HG02678 (cell line): ENCODE data around the gene TANGO6.

Source experiments
- ATAC-seq: cut with Tn5 transposase; IDR thresholded peaks from one replicate; pipeline ENCODE4 v1.9.1; 2021; ENCODE audit warnings: mild to moderate bottlenecking, moderate library complexity; ENCODE audit not compliant: unreplicated experiment

TANGO6 gene

DNA sequence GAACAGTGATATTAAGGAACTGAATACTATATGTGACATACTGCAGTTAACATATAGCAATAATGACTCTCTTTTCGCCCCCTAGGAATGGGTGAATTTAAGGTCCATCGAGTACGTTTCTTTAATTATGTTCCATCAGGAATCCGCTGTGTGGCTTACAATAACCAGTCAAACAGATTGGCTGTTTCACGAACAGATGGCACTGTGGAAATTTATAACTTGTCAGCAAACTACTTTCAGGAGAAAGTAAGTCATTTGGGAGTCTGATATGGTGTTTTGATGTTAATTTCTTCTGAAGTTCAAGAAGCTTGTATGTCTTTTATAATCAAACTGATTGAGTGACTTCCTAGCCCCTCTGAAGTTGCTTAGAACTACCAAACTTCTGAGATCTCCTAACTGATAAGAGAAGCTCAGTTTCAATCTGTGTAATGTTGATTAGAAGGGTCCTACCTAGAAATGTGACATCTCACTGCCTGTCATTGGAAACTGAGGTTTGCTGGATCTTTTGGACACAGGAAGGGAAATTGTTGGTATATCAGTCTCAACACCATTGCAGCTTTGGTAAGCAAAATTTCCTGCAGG lies 290.1 kb downstream of the TANGO6 start:
- ATAC-seq: no peak
